ENCODE measurements around the gene SSBP3. TPM values are rescaled to one million over a fixed set of nuclear protein-coding genes. Genes with fewer than 3 reads are reported as not detected.

The SSBP3 gene
- total RNA-seq, 1 experiment from 2014 or later, result 26.5 TPM

- H2AFZ ChIP-seq, result no peak overlapping the region
- CTCF ChIA-PET, result no interaction called here
- H3K79me2 ChIP-seq (ENCODE audit: low read depth), result no peaks in the 10 kb centered on the region
- intact Hi-C loops (cut with micrococcal nuclease; ENCODE audit: unreplicated experiment), result no loop called here
- H3K4me1 ChIP-seq (replicated peaks; ENCODE audit: insufficient read depth), result no peaks in the 10 kb centered on the region; the same call in 1 of the 2 replicates
- no peaks in the 10 kb centered on the region for H3K9me3 ChIP-seq (ENCODE audit: insufficient read depth, low read depth)
- H3K36me3 ChIP-seq (ENCODE audit: low read depth), result no peaks in the 10 kb centered on the region
- BruUV-seq (replicated peaks), result no TSS peak
- TF ChIP-seq CTCF (conservative IDR thresholded peaks at IDR 0.05), result no peak
- TF ChIP-seq EZH2 (IDR thresholded peaks at IDR 0.05; ENCODE audit: low read depth), result no peak
- no peaks in the 10 kb centered on the region for H4K20me1 ChIP-seq (ENCODE audit: insufficient read depth)
- no peaks in the 10 kb centered on the region for H3F3A ChIP-seq (ENCODE audit: insufficient read depth, low read depth)
- no peak overlapping the region for H3K4me2 ChIP-seq
- no peak overlapping the region for H3K4me3 ChIP-seq
- no peaks in the 10 kb centered on the region for H3K27me3 ChIP-seq (ENCODE audit: insufficient read depth, low read depth)
- H3K27ac ChIP-seq, result no peak overlapping the region
- DNase-seq, result no peak
- H3K9me2 ChIP-seq (ENCODE audit: insufficient read depth), result no peaks in the 10 kb centered on the region
- POLR2A ChIA-PET (ENCODE audit: unreplicated experiment), result interaction anchor here (0.6 kb wide), 1 partner anchor 13 kb away, joined by 23 read pairs; no protein-coding TSS in a partner anchor
Observed at GRCh38 chr1:54292002-54292911, 113.9 kb downstream of the SSBP3 start.

- TF ChIP-seq EZH2 (IDR thresholded peaks at IDR 0.05; ENCODE audit: low read depth), result no peak
- TF ChIP-seq CTCF (conservative IDR thresholded peaks at IDR 0.05), result no peak
- no peaks in the 10 kb centered on the region for H3K36me3 ChIP-seq (ENCODE audit: low read depth)
- H3K4me3 ChIP-seq, result no peak overlapping the region
- H4K20me1 ChIP-seq (ENCODE audit: insufficient read depth), result no peaks in the 10 kb centered on the region
- H3K79me2 ChIP-seq (ENCODE audit: low read depth), result no peaks in the 10 kb centered on the region
- BruUV-seq (replicated peaks), result no TSS peak
- no peaks in the 10 kb centered on the region for H3K27me3 ChIP-seq (ENCODE audit: insufficient read depth, low read depth)
- no peaks in the 10 kb centered on the region for H3K9me2 ChIP-seq (ENCODE audit: insufficient read depth)
- DNase-seq, result no peak
- no peak overlapping the region for H2AFZ ChIP-seq
- no peaks in the 10 kb centered on the region for H3F3A ChIP-seq (ENCODE audit: insufficient read depth, low read depth)
- POLR2A ChIA-PET (ENCODE audit: unreplicated experiment), result no interaction called here
- H3K4me1 ChIP-seq (replicated peaks; ENCODE audit: insufficient read depth), result no peaks in the 10 kb centered on the region; the same call in 1 of the 2 replicates
- no peaks in the 10 kb centered on the region for H3K9me3 ChIP-seq (ENCODE audit: insufficient read depth, low read depth)
- H3K4me2 ChIP-seq, result no peak overlapping the region
- H3K27ac ChIP-seq, result no peak overlapping the region
- CTCF ChIA-PET, result no interaction called here
- intact Hi-C loops (cut with micrococcal nuclease; ENCODE audit: unreplicated experiment), result no loop called here
Observed at GRCh38 chr1:54291276-54292001, 114.8 kb downstream of the SSBP3 start.

- H3K9me3 ChIP-seq (ENCODE audit: insufficient read depth, low read depth), result no peaks in the 10 kb centered on the region
- BruUV-seq (replicated peaks), result no TSS peak
- no peak for DNase-seq
- H4K20me1 ChIP-seq (ENCODE audit: insufficient read depth), result no peaks in the 10 kb centered on the region
- H3K4me3 ChIP-seq, result no peak overlapping the region
- TF ChIP-seq EZH2 (IDR thresholded peaks at IDR 0.05; ENCODE audit: low read depth) (no peak), CTCF (conservative IDR thresholded peaks at IDR 0.05) (no peak)
- H3K4me2 ChIP-seq, result no peak overlapping the region
- CTCF ChIA-PET, result no interaction called here
- H3K36me3 ChIP-seq (ENCODE audit: low read depth), result no peaks in the 10 kb centered on the region
- no peak overlapping the region for H3K27ac ChIP-seq
- H3K27me3 ChIP-seq (ENCODE audit: insufficient read depth, low read depth), result no peaks in the 10 kb centered on the region
- no peak overlapping the region for H2AFZ ChIP-seq
- H3K79me2 ChIP-seq (ENCODE audit: low read depth), result no peaks in the 10 kb centered on the region
- POLR2A ChIA-PET (ENCODE audit: unreplicated experiment), result no interaction called here
- H3K4me1 ChIP-seq (replicated peaks; ENCODE audit: insufficient read depth), result no peaks in the 10 kb centered on the region; the same call in 1 of the 2 replicates
- H3F3A ChIP-seq (ENCODE audit: insufficient read depth, low read depth), result no peaks in the 10 kb centered on the region
- H3K9me2 ChIP-seq (ENCODE audit: insufficient read depth), result no peaks in the 10 kb centered on the region
- intact Hi-C loops (cut with micrococcal nuclease; ENCODE audit: unreplicated experiment), result no loop called here
Observed at GRCh38 chr1:54290506-54291184, 115.5 kb downstream of the SSBP3 start.
